Cardiac muscle cell (in vitro differentiated cells and primary cell): ENCODE measurements around the gene EEF1B2. TPM values are rescaled to one million over a fixed set of nuclear protein-coding genes. Genes with fewer than 3 reads are reported as not detected.
"Not testable (repeated sequence)": the region's sequence is repeated elsewhere in the genome, so short reads cannot be mapped to it uniquely, and the experiment has no call there.

ENCODE experiments used
- DNase-seq, 2 donors: peaks; one replicate each; pipeline versions ENCODE4 v3.0.0 to v3.0.0-alpha.2; 2010 to 2017; ENCODE audit warnings: low read depth in 1 of 2, low spot score in 1 of 2
- H3K27ac ChIP-seq: fragments of 200-600 bp; sonication (generic); 2 replicates; pipeline ENCODE4 v1.5.1; 2016
- H3K27me3 ChIP-seq: fragments of 200-600 bp; sonication (generic); 2 replicates; pipeline ENCODE4 v1.6.0; 2016; ENCODE audit warnings: control low read depth
- H3K36me3 ChIP-seq: fragments of 200-600 bp; sonication (generic); 2 replicates; pipeline ENCODE4 v1.5.1; 2016; ENCODE audit warnings: control low read depth
- H3K4me1 ChIP-seq: fragments of 200-600 bp; sonication (generic); 2 replicates; pipeline ENCODE4 v1.8.1; 2017; ENCODE audit warnings: low read depth, mild to moderate bottlenecking, mixed run types
- H3K4me3 ChIP-seq: fragments of 200-600 bp; sonication (generic); 2 replicates; pipeline ENCODE4 v1.5.1; 2016; ENCODE audit warnings: mild to moderate bottlenecking
- H3K9me3 ChIP-seq: fragments of 200-600 bp; sonication (generic); 2 replicates; pipeline ENCODE4 v1.5.1; 2017; ENCODE audit warnings: low read depth, mild to moderate bottlenecking, control low read depth
- polyA plus RNA-seq: library from polyadenylated mRNA; unstranded; fragments of >200 nt; fragmentation: Nextera tagmentation; extraction: Ambion mirVana; gene quantifications from 2 replicates; pipeline ENCODE4 v1.2.1, GENCODE V29; 2016
- total RNA-seq: library from RNA; depleted of rRNA; stranded (reverse); fragments of >200 nt; gene quantifications from 2 replicates; pipeline ENCODE4 v1.2.3, GENCODE V29; 2016
- TF ChIP-seq, protein P1 (sequence below): IDR thresholded peaks from 2 replicates; pipeline ENCODE4 v1.5.1; 2012; ENCODE audit warnings: low read depth, mild to moderate bottlenecking, low read length

The EEF1B2 gene
- total and polyA plus RNA-seq, 2 experiments from 2014 or later: 414 to 474 TPM

DNA sequence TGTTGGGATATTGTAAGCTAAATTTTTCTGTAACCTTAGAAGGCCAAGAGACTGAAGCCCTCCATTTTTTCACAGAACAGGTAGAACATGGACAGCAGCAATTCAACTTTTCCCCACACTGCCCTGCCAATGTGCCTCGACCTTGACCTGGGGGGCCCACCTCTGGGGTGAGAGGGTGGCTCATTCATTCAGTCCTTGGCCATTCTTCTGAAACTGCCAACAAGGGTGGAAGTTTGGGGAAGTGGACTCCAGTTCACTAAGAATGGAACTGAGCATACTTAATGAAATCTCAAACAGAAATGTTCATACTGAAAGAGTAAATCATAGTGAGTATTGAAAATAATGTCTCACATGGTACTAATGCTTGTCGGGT, 1.1 kb downstream of the EEF1B2 start:
- TF ChIP-seq, protein P1, sequence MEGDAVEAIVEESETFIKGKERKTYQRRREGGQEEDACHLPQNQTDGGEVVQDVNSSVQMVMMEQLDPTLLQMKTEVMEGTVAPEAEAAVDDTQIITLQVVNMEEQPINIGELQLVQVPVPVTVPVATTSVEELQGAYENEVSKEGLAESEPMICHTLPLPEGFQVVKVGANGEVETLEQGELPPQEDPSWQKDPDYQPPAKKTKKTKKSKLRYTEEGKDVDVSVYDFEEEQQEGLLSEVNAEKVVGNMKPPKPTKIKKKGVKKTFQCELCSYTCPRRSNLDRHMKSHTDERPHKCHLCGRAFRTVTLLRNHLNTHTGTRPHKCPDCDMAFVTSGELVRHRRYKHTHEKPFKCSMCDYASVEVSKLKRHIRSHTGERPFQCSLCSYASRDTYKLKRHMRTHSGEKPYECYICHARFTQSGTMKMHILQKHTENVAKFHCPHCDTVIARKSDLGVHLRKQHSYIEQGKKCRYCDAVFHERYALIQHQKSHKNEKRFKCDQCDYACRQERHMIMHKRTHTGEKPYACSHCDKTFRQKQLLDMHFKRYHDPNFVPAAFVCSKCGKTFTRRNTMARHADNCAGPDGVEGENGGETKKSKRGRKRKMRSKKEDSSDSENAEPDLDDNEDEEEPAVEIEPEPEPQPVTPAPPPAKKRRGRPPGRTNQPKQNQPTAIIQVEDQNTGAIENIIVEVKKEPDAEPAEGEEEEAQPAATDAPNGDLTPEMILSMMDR: no peak
- Histone ChIP-seq H3K4me1 (peaks cover 8% of the 10 kb centered on the region), H3K9me3 (no peaks in the 10 kb centered on the region), H3K4me3 (peak overlapping the region; percentile 76), H3K27ac (no peak overlapping the region), H3K36me3 (peaks cover 33% of the 10 kb centered on the region), H3K27me3 (no peaks in the 10 kb centered on the region)
- no peak for DNase-seq

- H3K4me3 ChIP-seq, H3K27ac ChIP-seq: not testable (repeated sequence)
- H3K36me3 ChIP-seq: peaks cover 30% of the 10 kb centered on the region
These were observed 2.7 kb downstream of the EEF1B2 start for GRCh38 chr2:206162401-206162800.

DNA sequence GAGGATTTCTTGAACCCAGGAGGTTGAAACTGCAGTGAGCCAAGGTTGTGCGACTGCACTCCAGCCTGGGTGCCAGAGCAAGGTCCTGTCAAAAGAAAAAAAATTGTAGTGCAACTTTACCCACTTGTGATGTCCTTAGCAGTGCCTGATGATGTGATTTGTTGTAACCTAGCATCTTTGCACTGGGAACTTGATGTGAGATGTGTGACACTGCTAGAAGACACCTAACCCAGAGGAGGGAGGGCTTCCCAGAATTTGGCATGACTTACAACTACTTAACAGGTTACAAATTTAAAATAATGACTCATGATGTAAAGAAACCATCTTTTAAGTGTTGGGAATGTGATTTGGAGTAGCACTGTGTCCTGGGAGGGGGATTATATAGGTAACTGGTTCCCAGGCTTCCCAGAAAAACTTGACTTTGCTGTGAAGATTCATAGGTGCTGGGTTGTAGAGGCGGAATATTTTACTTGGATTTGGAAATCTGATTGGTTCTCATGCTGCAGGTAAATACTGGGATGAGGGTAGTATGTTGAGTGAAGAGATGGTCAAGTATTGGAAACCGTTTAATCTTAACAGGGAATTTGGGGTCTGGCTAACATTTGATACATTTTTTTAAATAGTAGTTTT, 3.7 kb downstream of the EEF1B2 start:
- DNase-seq: no peak

More at GRCh38 chr2:206162401-206162800, 2.7 kb downstream of the EEF1B2 start:
- H3K9me3 ChIP-seq, H3K4me1 ChIP-seq, DNase-seq, H3K27me3 ChIP-seq: not testable (repeated sequence)

DNA sequence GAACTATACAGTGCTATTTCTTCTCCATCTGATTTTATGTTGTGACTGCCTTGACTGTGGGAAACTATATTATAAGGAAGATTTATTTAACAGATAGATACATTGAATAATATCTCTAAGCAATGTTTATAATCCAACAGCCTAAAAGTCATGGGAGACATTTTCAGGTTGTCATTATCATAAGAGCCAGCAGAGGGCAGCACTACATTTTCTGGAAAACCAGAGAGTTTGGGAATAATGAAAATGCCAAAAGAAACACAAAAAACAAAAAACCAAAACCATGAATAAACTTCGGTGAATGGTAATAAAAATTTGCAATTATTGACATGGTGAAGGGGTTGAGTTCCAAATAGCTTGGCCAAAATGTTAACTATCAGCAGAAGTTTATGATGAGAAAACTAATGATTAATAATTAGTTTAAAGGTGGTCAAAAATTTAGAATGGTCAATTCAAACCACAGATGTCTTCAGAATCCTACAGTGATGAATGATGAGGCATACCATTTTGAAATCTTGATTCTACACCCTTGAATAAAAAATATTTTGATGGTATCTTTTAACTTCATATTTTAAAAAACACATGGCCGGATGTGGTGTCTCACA, 4.7 kb downstream of the EEF1B2 start:
- Histone ChIP-seq H3K27ac (no peak overlapping the region), H3K9me3 (no peaks in the 10 kb centered on the region), H3K27me3 (no peaks in the 10 kb centered on the region), H3K4me1 (peaks cover 5% of the 10 kb centered on the region), H3K4me3 (no peak overlapping the region), H3K36me3 (peaks cover 30% of the 10 kb centered on the region)
- TF ChIP-seq, protein P1: peak; percentile 68
- DNase-seq: peak; percentile 24 to 56

More for the DNA sequence above, 3.7 kb downstream of the EEF1B2 start:
- Histone ChIP-seq H3K4me3 (no peak overlapping the region), H3K27me3 (no peaks in the 10 kb centered on the region), H3K27ac (no peak overlapping the region), H3K9me3 (no peaks in the 10 kb centered on the region), H3K36me3 (peaks cover 30% of the 10 kb centered on the region), H3K4me1 (peaks cover 5% of the 10 kb centered on the region)
- TF ChIP-seq, protein P1: no peak

GRCh38 chr2:206168230-206168629, 8.5 kb downstream of the EEF1B2 start:
- H3K4me3 ChIP-seq, H3K36me3 ChIP-seq, DNase-seq, H3K9me3 ChIP-seq, H3K4me1 ChIP-seq, H3K27me3 ChIP-seq, H3K27ac ChIP-seq: not testable (repeated sequence)

DNA sequence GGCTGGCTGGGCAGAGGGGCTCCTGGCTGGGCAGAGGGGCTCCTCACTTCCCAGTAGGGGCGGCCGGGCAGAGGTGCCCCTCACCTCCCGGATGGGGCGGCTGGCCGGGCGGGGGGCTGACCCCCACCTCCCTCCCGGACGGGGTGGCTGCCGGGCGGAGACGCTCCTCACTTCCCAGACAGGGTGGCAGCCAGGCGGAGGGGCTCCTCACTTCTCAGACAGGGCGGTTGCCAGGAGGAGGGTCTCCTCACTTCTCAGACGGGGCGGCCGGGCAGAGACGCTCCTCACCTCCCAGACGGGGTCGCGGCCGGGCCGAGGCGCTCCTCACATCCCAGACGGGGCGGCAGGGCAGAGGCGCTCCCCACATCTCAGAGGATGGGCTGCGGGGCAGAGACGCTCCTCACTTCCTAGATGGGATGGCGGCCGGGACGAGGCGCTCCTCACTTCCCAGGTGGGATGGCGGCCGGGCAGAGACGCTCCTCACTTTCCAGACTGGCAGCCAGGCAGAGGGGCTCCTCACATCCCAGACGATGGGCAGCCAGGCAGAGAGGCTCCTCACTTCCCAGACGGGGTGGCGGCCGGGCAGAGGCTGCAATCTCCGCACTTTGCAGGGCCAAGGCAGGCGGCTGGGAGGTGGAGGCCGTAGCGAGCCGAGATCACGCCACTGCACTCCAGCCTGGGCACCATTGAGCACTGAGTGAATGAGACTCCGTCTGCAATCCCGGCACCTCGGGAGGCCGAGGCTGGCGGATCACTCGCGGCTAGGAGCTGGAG, 12.1 kb downstream of the EEF1B2 start:
- not testable (repeated sequence) for H3K9me3 ChIP-seq, H3K27ac ChIP-seq, H3K27me3 ChIP-seq, H3K36me3 ChIP-seq, H3K4me3 ChIP-seq, DNase-seq, H3K4me1 ChIP-seq

DNA sequence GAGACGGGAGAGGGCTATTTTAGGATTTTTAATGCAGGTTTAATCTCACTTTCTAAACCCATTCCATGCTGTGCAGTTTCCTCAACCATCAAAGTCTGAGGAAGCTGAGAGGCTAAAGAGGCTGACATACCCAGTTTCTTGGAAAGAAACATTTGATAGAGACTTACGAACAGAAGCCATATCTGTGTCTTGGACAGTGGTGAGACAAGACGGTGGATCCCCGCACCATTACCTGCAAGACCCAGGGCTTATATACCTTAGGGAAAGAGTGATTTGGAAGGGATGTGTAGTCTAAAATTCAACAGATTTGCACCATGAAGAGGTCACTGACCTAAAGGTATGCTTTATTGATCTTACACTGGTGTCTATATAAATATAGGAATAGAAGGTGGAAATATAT, 13.5 kb downstream of the EEF1B2 start:
- Histone ChIP-seq H3K27me3 (no peaks in the 10 kb centered on the region), H3K4me3 (no peak overlapping the region), H3K36me3 (no peaks in the 10 kb centered on the region), H3K9me3 (no peaks in the 10 kb centered on the region), H3K4me1 (no peaks in the 10 kb centered on the region), H3K27ac (no peak overlapping the region)
- DNase-seq: no peak
- TF ChIP-seq, protein P1: no peak
